ENCODE data around the gene SPRY1.
A peak's percentile ranks its signal among the peaks of the same experiment; 100 is the strongest.

Gene SPRY1

GRCh38 chr4:123412091-123412505, 15.5 kb downstream of the SPRY1 start:
- no peak overlapping the region; the same call in 1 of the 2 replicates for H3K27ac ChIP-seq (replicated peaks)
- DNase-seq (ENCODE audit: low read depth in 1 of 2, low spot score in 1 of 2), result peak in 1 of 2 experiments; percentile 40

GRCh38 chr4:123412700-123413512, 16.3 kb downstream of the SPRY1 start:
- no peak for DNase-seq (ENCODE audit: low read depth in 1 of 2, low spot score in 1 of 2)
- Histone ChIP-seq H3K27ac (replicated peaks) (no peak overlapping the region), H3K4me3 (replicated peaks; ENCODE audit: insufficient read depth, low read length) (no peak overlapping the region), H3K27me3 (ENCODE audit: insufficient read depth, poor library complexity, severe bottlenecking) (no peaks in the 10 kb centered on the region)
- TF ChIP-seq SPI1 (IDR thresholded peaks at IDR 0.05; ENCODE audit: borderline replicate concordance, low read depth) (no peak), POLR2AphosphoS5 (IDR thresholded peaks at IDR 0.05; ENCODE audit: low read depth) (no peak), CTCF (IDR thresholded peaks at IDR 0.05; ENCODE audit: insufficient read depth, low read length) (no peak), REST (IDR thresholded peaks at IDR 0.05; ENCODE audit: insufficient replicate concordance, low read depth) (no peak), GABPA (IDR thresholded peaks at IDR 0.05; ENCODE audit: low read depth) (no peak)

More at GRCh38 chr4:123412091-123412505, 15.5 kb downstream of the SPRY1 start:
- no peaks in the 10 kb centered on the region for H3K27me3 ChIP-seq (ENCODE audit: insufficient read depth, poor library complexity, severe bottlenecking)
- TF ChIP-seq GABPA (IDR thresholded peaks at IDR 0.05; ENCODE audit: low read depth) (no peak), POLR2AphosphoS5 (IDR thresholded peaks at IDR 0.05; ENCODE audit: low read depth) (no peak), SPI1 (IDR thresholded peaks at IDR 0.05; ENCODE audit: borderline replicate concordance, low read depth) (no peak), CTCF (IDR thresholded peaks at IDR 0.05; ENCODE audit: insufficient read depth, low read length) (no peak), REST (IDR thresholded peaks at IDR 0.05; ENCODE audit: insufficient replicate concordance, low read depth) (no peak)
- no peak overlapping the region for H3K4me3 ChIP-seq (replicated peaks; ENCODE audit: insufficient read depth, low read length)

GRCh38 chr4:123415576-123415975, 19.0 kb downstream of the SPRY1 start:
- no peak for DNase-seq (ENCODE audit: low read depth in 1 of 2, low spot score in 1 of 2)
- H3K27ac ChIP-seq (replicated peaks), result peak overlapping the region; percentile 85

More at GRCh38 chr4:123415576-123415975, 19.0 kb downstream of the SPRY1 start:
- Histone ChIP-seq H3K27me3 (ENCODE audit: insufficient read depth, poor library complexity, severe bottlenecking) (no peaks in the 10 kb centered on the region), H3K4me3 (replicated peaks; ENCODE audit: insufficient read depth, low read length) (no peak overlapping the region)
- no peak for TF ChIP-seq CTCF (IDR thresholded peaks at IDR 0.05; ENCODE audit: insufficient read depth, low read length)
- no peak for TF ChIP-seq REST (IDR thresholded peaks at IDR 0.05; ENCODE audit: insufficient replicate concordance, low read depth)
- TF ChIP-seq POLR2AphosphoS5 (IDR thresholded peaks at IDR 0.05; ENCODE audit: low read depth), result no peak
- TF ChIP-seq SPI1 (IDR thresholded peaks at IDR 0.05; ENCODE audit: borderline replicate concordance, low read depth), result no peak
- no peak for TF ChIP-seq GABPA (IDR thresholded peaks at IDR 0.05; ENCODE audit: low read depth)
